AG09319 (cell line): Measurements from ENCODE around the gene CPSF4L.
"Not testable (repeated sequence)": the region's sequence is repeated elsewhere in the genome, so short reads cannot be mapped to it uniquely, and the experiment has no call there.

Experiments used
- DNase-seq: peaks from one replicate; pipeline ENCODE4 v3.0.0-alpha.2; 2010; ENCODE audit warnings: low read depth; ENCODE audit errors: extremely low read depth
- CTCF ChIP-seq: IDR thresholded peaks from 2 replicates; pipeline ENCODE4 v1.5.1; 2011; ENCODE audit warnings: low read depth, mild to moderate bottlenecking, inconsistent platforms, low read length, moderate library complexity

The CPSF4L gene

GRCh38 chr17:73261617-73261951 is at the start of gene CPSF4L:
CPSF4L (minus strand) TSS chr17:73261880; CDS start chr17:73261818, 62 bp downstream.
- TF ChIP-seq CTCF = no peak

GRCh38 chr17:73311428-73311780 is 49.7 kb upstream of the CPSF4L start:
- no peak for DNase-seq
- TF ChIP-seq CTCF = no peak

More at GRCh38 chr17:73261617-73261951, at the start of gene CPSF4L:
- no peak for DNase-seq

- no peak for DNase-seq
- TF ChIP-seq CTCF = no peak
Observed at GRCh38 chr17:73309727-73310596, 48.3 kb upstream of the CPSF4L start.

- DNase-seq = not testable (repeated sequence)
Observed at GRCh38 chr17:73308959-73309358, 47.3 kb upstream of the CPSF4L start.

- no peak for TF ChIP-seq CTCF
- no peak for DNase-seq
Observed at GRCh38 chr17:73308017-73308823, 46.5 kb upstream of the CPSF4L start.

GRCh38 chr17:73307130-73307529 is 45.5 kb upstream of the CPSF4L start:
- DNase-seq = no peak
- TF ChIP-seq CTCF = no peak

- TF ChIP-seq CTCF = no peak
- DNase-seq = no peak
Observed at GRCh38 chr17:73305845-73306836, 44.5 kb upstream of the CPSF4L start.
